A172 (cell line): ENCODE data around the gene UPF1. TPM values are rescaled to one million over a fixed set of nuclear protein-coding genes. Genes with fewer than 3 reads are reported as not detected.

Experiments used
- DNase-seq: peaks from one replicate; pipeline ENCODE4 v3.0.0-alpha.2; 2015; ENCODE audit warnings: low spot score
- total RNA-seq: library from RNA; depleted of rRNA; stranded (reverse); fragments of >200 nt; shearing (Covaris generic); gene quantifications from 2 replicates; pipeline ENCODE4 v1.2.3, GENCODE V29; 2014

UPF1 gene
- total RNA-seq, 1 experiment from 2014 or later = 40.3 TPM

GRCh38 chr19:18840288-18841267, 8.8 kb downstream of the UPF1 start:
- DNase-seq = no peak

- no peak for DNase-seq
Measured at GRCh38 chr19:18841400-18841799, 9.6 kb downstream of the UPF1 start.

- DNase-seq = no peak
Measured at GRCh38 chr19:18842166-18842565, 10.4 kb downstream of the UPF1 start.

- DNase-seq = peak; percentile 45
Measured at GRCh38 chr19:18843960-18844359, 12.2 kb downstream of the UPF1 start.

GRCh38 chr19:18844806-18845329, 13.1 kb downstream of the UPF1 start:
- no peak for DNase-seq

GRCh38 chr19:18845961-18846360, 14.2 kb downstream of the UPF1 start:
- no peak for DNase-seq

- DNase-seq = peak; percentile 59
Measured at GRCh38 chr19:18846862-18847548, 15.2 kb downstream of the UPF1 start.

- no peak for DNase-seq
Measured at GRCh38 chr19:18847549-18848463, 16.0 kb downstream of the UPF1 start.

- DNase-seq = no peak
Measured at GRCh38 chr19:18848878-18849661, 17.3 kb downstream of the UPF1 start.

- DNase-seq = no peak
Measured at GRCh38 chr19:18849838-18850400, 18.2 kb downstream of the UPF1 start.

GRCh38 chr19:18850471-18851375, 19.0 kb downstream of the UPF1 start:
- DNase-seq = no peak

GRCh38 chr19:18851673-18852325, 20.0 kb downstream of the UPF1 start:
- no peak for DNase-seq

- DNase-seq = no peak
Measured at GRCh38 chr19:18852648-18853047, 20.9 kb downstream of the UPF1 start.

GRCh38 chr19:18853755-18854427, 22.1 kb downstream of the UPF1 start:
- no peak for DNase-seq

GRCh38 chr19:18854982-18855381, 23.2 kb downstream of the UPF1 start:
- DNase-seq = no peak

GRCh38 chr19:18855647-18856384, 24.1 kb downstream of the UPF1 start:
- DNase-seq = no peak

GRCh38 chr19:18856385-18857126, 24.8 kb downstream of the UPF1 start:
- DNase-seq = no peak
